RKO (cell line): ENCODE measurements around the gene ATXN2.
"Not testable (repeated sequence)": the region's sequence is repeated elsewhere in the genome, so short reads cannot be mapped to it uniquely, and the experiment has no call there.

Experiments used
- DNase-seq: peaks from one replicate; pipeline ENCODE4 v3.0.0-alpha.2; 2016; ENCODE audit warnings: low spot score

Gene ATXN2

GRCh38 chr12:111600986-111601385, 1.9 kb upstream of the ATXN2 start:
- not testable (repeated sequence) for DNase-seq

GRCh38 chr12:111600205-111600642, 1.1 kb upstream of the ATXN2 start:
- no peak for DNase-seq

GRCh38 chr12:111599453-111600204, 514 bp upstream of the ATXN2 start:
- DNase-seq, result peak; percentile 90

DNA sequence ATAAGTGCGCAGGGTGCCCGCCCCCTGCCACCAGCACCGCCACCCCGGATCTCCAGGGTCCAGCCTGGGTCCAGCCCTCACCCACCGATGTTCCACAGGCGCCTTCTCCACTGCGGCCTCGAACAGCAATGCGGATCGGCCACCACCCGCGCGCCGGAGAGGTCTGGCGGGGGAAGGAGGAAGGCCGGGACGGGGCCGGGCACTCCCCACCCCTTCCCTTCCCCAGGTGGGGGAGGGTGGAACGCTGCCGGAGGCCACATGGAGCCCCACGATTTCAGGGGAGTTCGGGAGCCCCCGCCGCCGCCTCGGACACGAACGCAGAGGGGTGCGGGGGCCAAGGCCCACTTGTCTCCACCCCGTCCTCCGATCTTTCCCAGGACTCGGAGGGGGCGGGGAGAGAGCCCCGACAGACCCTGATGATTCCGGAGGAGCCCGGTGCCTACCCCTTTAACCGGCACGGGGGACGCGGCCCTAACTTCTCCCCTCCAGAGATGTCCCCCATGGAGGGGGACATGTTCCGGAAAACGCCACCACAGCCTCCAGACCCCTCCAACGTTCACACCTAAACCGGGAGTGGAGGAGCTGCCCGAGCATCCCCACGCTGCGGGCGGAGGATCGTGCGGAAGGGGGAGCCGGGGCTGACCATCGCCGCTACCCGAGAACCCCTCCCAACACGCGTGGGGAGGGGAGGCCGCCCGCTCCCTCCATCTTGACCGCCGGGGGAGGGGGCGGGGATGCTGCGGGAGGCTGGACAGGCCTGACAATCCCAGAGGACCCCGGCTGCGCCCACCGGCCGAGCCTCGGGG, 1.1 kb downstream of the ATXN2 start:
- peak; percentile 43 for DNase-seq

DNA sequence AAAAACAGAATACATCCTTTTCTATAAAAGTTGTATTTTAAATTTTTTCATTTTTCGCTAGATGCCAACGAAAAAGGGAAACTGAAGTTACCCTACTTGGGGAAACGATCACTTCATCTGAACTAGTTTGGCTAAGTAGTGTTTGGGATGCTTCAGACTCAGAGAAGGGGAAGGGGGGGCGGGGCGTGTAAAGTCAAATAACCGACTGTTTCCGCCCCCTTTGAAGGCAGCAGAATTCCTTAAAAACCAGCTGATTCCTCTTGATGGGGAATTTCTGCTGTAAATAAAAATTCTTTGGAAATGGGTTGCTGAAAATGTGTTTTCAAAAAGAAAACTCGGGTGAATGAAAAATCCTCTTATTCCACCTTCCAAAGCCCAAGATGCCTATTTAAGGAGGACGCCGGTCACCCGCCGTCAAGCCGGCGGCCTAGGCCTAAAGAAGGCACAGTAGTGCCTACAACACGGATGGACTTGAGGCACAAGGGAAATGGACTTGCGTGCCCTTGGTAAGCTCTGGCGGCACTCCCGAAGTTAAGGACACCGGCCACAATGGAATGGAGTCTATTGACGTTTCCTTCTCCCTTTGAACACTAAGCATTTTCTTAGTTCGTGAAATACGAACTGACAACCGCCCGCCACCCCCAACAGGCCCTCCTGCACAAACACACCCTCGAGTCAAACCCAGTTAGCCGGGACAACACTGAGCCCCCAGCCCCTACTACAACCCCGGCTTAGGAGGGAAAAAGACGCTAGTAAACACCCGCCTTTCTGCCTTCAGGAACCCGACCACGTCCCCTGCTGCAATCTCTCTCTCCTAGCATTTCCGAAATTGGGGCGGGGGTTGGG, 1.9 kb downstream of the ATXN2 start:
- DNase-seq, result peak; percentile 88

DNA sequence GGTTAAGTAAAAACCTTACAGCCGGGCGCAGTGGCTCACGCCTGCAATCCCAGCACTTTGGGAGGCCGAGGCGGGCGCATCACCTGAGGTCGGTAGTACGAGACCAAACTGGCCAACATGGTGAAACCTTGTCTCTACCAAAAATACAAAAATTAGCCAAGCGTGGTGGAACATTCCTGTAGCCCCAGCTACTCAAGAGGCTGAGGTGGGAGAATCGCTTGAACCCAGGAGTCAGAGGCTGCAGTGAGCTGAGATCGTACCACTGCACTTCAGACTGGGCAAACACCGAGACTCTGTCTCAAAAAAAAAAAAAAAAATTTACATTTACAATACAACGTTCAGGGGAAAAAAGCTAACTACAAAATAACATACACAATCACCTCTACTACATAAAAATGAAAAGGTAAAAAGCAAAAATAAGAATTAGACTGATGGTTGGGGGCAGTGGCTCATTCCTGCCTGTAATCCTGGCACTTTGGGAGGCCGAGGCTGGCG, 3.7 kb downstream of the ATXN2 start:
- DNase-seq, result not testable (repeated sequence)

- DNase-seq, result not testable (repeated sequence)
These were observed 7.6 kb downstream of the ATXN2 start for GRCh38 chr12:111591399-111592010.

- DNase-seq, result no peak
These were observed 8.6 kb downstream of the ATXN2 start for GRCh38 chr12:111590552-111590951.

DNA sequence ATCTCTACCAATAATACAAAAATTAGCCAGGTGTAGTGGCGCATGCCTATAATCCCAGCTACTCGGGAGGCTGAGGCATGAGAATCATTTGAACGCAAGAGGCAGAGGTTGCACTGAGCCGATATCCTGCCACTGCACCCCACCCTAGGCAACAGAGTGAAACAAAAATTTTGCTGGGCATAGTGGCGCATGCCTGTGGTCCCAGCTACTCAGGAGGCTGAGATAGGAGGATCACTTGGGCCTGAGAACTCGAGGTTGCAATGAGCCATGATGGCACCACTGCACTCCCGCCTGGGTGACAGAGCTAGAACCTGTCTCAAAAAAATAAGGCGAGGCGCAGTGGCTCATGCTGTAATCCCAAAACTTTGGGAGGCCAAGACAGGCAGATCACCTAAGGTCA, 9.5 kb downstream of the ATXN2 start:
- DNase-seq, result no peak

DNA sequence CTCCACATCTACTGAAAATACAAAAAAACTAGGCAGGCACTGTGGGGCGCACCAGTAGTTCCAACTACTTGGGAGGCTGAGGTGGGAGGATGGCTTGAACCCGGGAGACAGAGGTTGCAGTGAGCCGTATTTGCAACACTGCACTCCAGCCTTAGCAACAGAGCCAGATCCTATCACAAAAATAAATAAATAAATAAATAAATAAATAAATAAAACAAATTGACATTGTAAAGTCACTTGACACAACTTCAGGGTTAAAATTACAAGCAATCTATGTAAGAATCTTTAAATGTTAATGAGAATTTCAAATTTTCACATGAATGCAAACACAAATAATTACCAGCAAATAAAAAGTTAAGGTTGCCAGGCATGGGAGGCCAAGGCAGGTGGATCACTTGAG, 11.1 kb downstream of the ATXN2 start:
- no peak for DNase-seq

DNA sequence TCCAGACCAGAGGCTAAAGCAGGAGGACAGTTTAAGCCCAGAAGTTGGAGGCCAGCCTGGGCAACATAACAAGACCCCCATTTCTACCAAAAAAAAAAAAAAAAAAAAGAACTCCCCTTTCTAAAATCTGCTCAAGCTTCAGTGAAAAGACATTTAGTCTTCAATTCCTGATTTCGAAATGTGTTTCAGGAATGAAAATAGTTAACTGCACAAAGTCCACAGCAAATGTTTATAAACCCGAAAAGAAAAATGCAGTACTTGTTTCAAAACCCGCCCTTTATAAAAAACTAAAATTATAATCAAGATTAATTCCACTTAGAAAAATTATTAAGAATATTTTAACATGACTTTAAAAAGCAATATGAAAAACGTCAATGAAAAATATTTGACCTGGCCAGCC, 12.1 kb downstream of the ATXN2 start:
- no peak for DNase-seq

DNA sequence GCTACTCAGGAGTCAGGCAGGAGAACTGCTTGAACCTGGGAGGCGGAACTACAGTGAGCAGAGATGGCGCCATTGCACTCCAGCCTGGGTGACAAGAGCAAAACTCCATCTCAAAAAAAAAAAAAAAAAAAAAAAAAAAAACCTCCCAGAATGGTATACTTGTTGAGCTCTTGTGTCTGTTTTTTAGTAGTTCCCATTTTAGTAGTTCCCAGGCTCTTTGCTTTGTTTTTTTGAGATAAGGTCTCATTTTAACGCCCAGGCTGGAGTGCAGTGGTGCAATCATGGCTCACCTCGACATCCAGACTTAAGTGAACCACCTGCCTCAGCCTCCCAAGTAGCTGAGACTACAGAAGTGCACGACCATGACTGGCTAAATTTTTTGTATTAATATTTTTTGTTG, 13.4 kb downstream of the ATXN2 start:
- DNase-seq, result no peak

- DNase-seq, result no peak
These were observed 14.2 kb downstream of the ATXN2 start for GRCh38 chr12:111584959-111585358.

- DNase-seq, result not testable (repeated sequence)
These were observed 15.6 kb downstream of the ATXN2 start for GRCh38 chr12:111583506-111583905.

DNA sequence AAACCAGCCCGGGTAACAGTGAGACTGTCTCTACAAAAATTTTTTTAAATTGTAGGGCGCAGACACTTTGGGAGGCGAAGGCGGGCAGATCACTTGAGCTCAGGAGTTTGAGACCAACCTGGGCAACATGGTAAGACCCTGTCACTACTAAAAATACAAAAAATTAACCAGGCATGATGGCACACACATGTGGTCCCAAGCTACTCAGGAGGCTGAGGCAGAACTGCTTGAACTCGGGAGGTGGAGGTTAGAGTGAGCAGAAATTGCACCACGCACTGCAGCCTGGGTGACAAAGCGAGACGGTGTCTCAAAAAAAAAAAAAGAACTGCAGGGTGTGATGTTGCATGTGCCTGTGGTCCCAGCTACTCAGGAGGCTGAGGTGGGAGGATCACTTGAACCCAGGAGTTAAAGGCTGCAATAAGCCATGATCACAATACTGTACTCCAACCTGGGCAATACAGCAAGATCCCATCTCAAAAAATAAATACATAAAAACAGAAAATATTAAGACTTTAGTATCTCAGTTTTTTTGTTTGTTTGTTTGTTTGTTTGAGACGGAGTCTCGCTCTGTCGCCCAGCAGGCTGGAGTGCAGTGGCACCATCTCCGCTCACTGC, 16.9 kb downstream of the ATXN2 start:
- no peak for DNase-seq

GRCh38 chr12:111581434-111582132, 17.5 kb downstream of the ATXN2 start:
- no peak for DNase-seq

- DNase-seq, result no peak
These were observed 18.4 kb downstream of the ATXN2 start for GRCh38 chr12:111580737-111581136.

DNA sequence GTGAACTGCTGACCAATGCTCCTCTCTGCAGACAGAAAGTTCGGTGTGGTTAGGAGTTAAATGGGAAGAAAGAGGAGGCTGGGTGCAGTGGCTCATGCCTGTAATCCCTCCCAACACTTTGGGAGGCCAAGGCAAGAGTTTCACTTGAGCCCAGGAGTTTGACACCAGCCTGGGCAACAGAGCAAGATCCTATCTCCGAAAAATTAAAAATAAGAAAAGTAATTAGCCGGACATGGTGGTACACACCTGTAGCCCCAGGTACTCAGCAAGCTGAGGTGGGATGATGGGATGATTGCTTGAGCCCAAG, 19.0 kb downstream of the ATXN2 start:
- no peak for DNase-seq

DNA sequence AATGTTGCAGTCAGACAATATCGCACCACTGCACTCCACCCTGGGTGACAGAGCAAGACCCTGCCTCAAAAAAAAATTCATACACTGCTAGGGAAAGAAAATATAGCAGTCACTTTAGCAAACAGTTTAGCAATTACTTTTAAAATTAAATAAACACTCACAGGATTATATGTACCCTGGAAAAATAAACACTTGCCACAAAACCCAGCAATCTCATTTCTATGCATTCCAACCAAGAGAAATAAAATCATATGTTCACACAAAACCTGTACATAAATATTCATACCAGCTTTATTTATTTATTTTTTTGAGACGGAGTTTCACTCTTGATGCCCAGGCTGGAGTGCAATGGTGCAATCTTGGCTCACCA, 20.2 kb downstream of the ATXN2 start:
- no peak for DNase-seq

DNA sequence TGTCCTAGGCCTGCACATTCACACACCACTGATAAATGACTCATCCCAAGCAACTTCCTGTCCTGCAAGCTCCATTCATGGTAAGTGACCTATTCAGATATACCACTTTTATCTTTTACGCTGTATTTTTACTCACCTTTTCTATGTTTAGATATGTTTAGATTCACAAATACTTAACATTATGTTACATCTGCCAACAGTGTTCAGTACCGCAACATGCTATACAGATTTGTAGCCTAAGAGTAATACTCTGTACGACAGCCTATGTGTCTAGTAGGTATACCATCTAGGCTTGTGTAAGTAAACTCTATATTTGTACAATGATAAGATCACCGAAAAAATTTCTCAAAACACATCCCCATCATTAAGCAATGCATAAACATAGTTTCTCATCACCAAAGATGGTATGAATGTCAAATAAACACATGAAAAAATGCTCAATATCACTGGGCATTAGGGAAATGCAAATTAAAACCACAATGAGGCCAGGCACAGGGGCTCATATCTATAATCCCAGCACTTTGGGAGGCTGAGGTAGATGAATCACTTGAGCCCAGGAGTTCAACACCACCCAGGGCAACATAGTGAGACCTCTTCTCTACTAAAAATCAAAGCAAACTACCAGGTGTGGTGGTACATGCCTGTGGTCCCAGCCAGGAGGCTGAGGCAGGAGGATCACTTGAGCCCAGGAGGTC, 20.7 kb downstream of the ATXN2 start:
- peak; percentile 81 for DNase-seq
